ENCODE data around the gene EDRF1.

The EDRF1 gene

DNA sequence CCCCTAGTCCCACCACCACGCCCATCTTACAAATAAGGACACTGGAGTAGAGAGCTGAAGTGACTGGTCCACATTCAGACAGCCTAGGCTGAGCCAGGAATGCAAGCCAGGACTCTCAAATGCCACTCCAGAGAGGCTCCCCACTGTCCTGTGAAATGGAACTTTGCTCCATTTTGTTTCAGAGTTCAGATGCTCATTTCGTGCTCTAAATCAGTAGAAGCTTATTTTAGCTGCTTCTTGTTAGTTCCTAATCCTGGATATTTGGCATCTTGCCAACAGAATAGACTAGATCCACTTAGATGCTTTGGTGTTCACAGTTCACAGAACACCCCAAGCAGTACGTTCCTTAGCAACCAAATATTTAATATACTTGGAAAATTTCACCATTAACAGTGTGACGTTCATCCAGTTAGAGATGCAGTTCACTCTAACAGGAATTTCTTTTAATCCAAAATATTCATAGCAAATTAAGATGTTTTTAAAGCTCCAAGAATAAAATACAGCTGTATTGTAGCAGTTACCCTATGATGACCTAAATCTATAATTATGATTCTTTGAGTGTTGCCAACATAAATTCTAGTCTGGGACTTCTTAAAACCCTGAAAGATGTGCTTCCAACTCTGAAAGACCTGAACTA, 48.8 kb downstream of the EDRF1 start:
- H3K36me3 Mint-ChIP-seq = peaks cover 45% of the 10 kb centered on the region
- no peaks in the 10 kb centered on the region for H3K9me3 Mint-ChIP-seq
- no peaks in the 10 kb centered on the region for H3K4me1 Mint-ChIP-seq
- H3K4me3 Mint-ChIP-seq = no peak overlapping the region
- no peak for DNase-seq (ENCODE audit: low spot score in 2 of 2)
- ATAC-seq = no peak
- H3K27ac Mint-ChIP-seq = no peak overlapping the region

DNA sequence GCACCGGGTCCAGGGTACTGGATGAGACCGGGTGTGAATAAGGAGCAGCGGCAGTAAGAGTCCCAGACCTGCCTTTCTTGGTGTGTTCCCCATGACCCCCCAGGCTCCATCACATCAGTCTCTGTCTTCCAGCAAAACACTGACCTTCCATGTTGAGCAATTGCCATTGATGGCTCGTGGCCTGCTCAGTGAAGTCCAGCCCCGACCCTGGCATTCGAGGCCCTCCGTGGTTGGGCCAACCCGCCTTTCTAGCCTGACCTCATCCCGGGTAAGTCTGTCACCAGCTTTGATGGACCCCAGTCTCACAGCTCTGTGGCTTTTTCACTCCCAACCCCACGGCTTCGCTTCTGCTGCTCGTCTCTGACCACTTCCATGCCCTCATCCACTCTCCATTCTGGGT, 49.7 kb downstream of the EDRF1 start:
- Mint-ChIP-seq H3K4me3 (no peak overlapping the region), H3K4me1 (no peaks in the 10 kb centered on the region), H3K9me3 (no peaks in the 10 kb centered on the region), H3K36me3 (peaks cover 36% of the 10 kb centered on the region), H3K27ac (no peak overlapping the region)
- no peak for ATAC-seq
- no peak for DNase-seq (ENCODE audit: low spot score in 2 of 2)

DNA sequence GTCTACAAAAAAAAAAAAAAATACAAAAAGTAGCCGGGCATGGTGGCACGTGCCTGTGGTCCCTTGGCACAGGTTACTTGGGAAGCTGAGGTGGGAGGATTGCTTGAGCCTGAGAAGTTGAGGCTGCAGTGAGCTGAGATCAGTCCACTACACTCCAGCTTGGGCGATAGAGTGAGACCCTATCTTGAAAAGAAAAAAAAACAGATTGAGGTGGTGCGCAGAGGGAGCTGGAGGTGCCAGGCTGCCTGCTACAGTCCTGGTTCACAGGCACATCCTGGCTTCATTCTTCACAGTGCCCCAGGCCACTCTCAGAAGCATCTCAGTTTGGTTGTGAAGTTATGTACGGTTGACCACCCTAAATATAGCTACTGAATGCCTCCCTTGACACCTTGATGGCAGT, 51.3 kb downstream of the EDRF1 start:
- ATAC-seq = no peak
- Mint-ChIP-seq H3K4me3 (no peak overlapping the region), H3K9me3 (no peaks in the 10 kb centered on the region), H3K27ac (no peak overlapping the region), H3K4me1 (no peaks in the 10 kb centered on the region), H3K36me3 (peaks cover 20% of the 10 kb centered on the region)
- DNase-seq (ENCODE audit: low spot score in 2 of 2) = no peak

DNA sequence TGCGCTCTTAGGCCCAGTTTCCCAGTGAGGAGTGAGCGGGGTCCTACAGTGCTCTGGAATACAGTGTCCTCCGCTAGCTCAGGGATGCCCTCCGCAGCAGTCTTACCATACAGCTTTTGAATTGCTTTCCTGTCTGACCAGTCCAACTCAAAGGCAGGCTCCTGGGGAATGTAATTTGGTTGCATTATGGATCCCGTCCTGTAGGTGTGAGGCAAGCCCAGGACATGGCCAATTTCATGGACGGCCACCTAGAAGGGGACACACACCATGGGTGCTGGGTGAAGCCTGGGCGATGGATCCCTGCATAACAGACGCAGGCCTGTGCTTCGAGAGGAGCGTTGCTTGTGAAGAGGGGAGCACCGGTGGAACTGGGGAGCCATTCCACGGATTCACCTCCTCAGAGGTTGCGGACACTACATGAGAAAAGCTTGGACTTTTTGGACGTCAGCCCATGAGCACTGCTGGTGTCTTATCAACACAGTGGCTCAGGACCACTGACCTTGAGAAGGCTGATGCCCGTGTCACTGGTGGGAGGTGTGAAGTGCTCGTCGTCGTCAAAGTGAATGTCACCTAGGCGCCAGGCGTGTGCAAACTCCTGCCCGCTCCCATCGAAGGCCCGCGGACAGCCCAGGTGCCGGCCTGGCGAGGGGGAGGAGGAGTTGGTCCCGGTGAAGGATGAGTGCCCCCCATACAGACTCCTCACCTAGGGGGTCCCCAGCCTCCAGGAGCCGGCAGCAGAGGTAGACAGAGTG, 52.8 kb downstream of the EDRF1 start:
- no peak for ATAC-seq
- no peak overlapping the region for H3K27ac Mint-ChIP-seq
- no peaks in the 10 kb centered on the region for H3K9me3 Mint-ChIP-seq
- no peak for DNase-seq (ENCODE audit: low spot score in 2 of 2)
- H3K36me3 Mint-ChIP-seq = peaks cover 5% of the 10 kb centered on the region
- no peaks in the 10 kb centered on the region for H3K4me1 Mint-ChIP-seq
- H3K4me3 Mint-ChIP-seq = no peak overlapping the region

DNA sequence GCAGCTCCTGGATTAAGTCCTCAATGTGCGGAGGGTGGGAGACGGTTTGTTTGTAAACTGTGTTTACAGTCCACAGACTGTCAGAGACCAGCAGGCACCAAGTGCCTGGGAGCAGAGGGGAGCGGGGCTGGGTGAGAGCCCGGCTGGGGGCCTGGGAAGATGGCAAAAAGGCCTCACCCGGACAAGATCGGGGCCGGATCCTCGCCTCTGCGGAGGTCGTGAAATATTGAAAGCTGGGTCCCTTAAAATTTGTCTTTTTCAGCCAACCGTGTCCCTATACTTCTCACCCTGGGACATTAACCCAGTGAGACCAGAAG, 53.3 kb downstream of the EDRF1 start:
- Mint-ChIP-seq H3K9me3 (no peaks in the 10 kb centered on the region), H3K27ac (no peak overlapping the region), H3K4me3 (no peak overlapping the region), H3K4me1 (no peaks in the 10 kb centered on the region), H3K36me3 (no peaks in the 10 kb centered on the region)
- no peak for ATAC-seq
- no peak for DNase-seq (ENCODE audit: low spot score in 2 of 2)

DNA sequence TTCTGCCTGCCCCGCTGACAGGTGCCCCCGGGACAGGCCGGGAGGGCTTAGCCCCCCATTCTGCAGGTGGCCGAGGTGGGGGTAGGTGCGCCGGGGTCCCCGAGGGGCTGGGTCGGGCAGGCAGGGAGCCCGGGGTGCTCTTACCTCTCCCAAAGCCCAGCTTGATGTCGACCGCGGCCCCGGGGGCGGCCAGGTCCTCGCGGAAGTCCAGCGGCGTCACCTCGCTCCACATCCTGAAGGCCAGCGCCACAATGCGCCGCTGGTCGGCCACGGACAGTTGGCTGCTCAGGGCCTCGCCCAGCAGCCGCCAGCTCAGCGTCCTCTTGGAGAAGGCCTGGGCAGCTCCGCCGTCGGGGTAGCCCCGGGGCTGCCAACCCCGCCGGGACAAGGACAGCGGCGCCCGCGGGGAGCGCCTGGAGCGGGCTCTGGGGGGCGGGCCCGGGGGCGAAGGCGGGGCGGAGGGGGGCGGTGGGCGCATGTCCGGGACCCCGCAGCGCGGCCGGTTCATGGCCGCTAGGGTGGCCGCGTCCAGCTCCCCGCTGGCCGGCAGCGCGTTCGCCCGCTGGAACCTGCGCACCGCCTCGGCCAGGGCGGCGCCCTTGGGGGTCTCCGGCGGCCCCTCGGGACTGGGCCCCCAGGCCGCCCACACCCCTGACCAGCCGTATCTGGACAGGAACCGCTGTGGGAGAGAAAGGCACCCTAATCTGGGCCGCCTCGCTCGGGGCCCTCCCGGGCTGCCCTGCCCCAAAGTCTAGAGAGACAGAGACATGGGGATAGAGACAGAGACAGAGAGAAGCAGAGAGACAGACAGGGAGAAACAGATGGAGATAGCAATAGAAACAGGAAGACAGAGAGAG, 54.4 kb downstream of the EDRF1 start:
- H3K27ac Mint-ChIP-seq = no peak overlapping the region
- DNase-seq (ENCODE audit: low spot score in 2 of 2) = no peak

DNA sequence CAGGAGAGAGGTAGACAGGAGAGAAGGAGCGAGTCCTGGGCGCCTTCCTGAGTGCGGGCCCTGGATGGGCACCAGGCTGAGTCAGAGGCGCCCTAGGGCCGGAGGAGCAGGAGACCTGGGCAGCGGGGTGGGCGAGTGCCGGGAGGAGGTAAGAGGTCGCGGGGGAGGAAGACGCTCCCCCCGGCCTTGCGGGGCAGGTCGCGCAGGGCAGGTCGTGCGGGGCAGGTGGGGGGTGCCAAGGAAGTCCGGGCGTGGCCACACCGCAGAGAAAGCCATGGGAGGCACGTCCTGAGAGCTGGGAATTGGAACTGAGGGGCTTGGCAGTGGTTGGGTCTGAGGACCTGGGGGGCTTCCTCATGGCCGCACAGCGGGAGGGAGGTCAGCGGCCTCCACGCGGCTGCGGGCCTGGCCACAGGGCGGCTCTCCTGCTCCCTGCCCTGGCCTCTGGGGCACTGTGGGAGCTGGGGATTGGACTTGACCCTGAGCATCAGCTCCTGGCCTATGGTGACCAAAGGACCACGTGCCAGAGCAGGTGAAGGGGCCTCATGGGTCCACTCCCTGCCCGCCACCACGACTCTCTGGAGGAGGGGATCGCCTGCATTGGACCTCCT, 55.2 kb downstream of the EDRF1 start:
- no peak overlapping the region for H3K27ac Mint-ChIP-seq
- no peaks in the 10 kb centered on the region for H3K36me3 Mint-ChIP-seq
- ATAC-seq = no peak
- no peak overlapping the region for H3K4me3 Mint-ChIP-seq
- no peaks in the 10 kb centered on the region for H3K4me1 Mint-ChIP-seq
- DNase-seq (ENCODE audit: low spot score in 2 of 2) = no peak
- no peaks in the 10 kb centered on the region for H3K9me3 Mint-ChIP-seq

More for the DNA sequence above, 54.4 kb downstream of the EDRF1 start:
- Mint-ChIP-seq H3K36me3 (no peaks in the 10 kb centered on the region), H3K4me1 (no peaks in the 10 kb centered on the region), H3K9me3 (no peaks in the 10 kb centered on the region), H3K4me3 (no peak overlapping the region)
- ATAC-seq = no peak

DNA sequence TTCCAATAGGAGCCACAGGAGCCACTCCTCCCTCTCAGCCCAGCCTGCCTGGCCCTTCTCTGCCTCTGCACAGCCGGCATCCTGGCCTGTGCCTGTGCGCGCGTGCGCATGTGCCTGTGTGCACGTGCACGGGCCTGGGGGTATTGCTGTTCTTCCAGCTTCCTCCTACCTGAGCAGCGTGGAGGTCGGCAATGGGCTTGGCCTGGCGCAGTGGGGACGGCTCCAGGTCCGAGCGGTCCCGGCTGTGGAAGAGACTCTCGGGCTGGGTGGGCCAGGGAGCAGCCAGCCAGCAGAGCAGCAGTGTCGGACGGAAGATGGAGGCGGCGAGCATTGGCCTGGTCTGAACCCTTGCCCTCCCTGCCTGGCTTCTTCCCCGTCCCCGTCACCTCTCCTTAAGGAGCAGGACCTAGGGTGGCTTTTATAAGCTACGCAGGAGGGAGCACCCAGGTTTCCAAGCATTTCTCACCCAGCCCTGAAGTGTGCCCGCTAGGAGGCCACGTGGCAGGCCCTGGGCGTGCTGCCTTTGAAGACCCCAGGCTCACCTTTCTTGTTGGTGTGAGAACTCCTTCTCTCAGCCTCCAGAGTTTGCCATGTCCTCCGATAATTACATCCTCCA, 56.1 kb downstream of the EDRF1 start, which contains the start of gene MMP21:
MMP21 (minus strand) TSS at position 331 of the 616 bp plus-strand sequence; CDS start at position 331, 0 bp downstream.
- Mint-ChIP-seq H3K9me3 (no peaks in the 10 kb centered on the region), H3K27ac (no peak within 1 kb of the TSS), H3K4me1 (no peaks in the 10 kb centered on the region), H3K4me3 (no peak within 1 kb of the TSS), H3K36me3 (no peaks in the 10 kb centered on the region)
- DNase-seq (ENCODE audit: low spot score in 2 of 2) (no peak), ATAC-seq (no peak)

DNA sequence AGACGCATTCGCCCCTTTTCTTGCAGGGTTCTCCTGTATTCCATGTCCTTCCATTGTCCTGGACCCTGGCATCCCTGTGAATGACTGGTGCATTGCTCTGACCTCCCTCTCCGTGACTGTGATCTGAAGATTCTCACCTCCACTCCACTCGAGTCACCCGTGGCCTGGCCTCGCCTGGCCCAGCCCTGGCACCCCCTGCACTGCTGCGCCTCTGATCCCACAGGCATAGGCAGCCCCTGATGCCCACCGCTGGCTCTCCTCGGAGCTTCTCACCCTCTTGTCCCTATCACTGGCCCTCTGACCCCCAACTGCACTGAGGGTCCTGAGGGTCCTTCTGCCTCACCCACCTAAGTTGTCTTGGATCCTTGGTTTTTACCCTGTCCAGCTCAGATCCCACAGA, 58.3 kb downstream of the EDRF1 start:
- no peak for DNase-seq (ENCODE audit: low spot score in 2 of 2)
- Mint-ChIP-seq H3K9me3 (no peaks in the 10 kb centered on the region), H3K4me1 (no peaks in the 10 kb centered on the region), H3K36me3 (no peaks in the 10 kb centered on the region), H3K27ac (no peak overlapping the region), H3K4me3 (no peak overlapping the region)
- no peak for ATAC-seq

DNA sequence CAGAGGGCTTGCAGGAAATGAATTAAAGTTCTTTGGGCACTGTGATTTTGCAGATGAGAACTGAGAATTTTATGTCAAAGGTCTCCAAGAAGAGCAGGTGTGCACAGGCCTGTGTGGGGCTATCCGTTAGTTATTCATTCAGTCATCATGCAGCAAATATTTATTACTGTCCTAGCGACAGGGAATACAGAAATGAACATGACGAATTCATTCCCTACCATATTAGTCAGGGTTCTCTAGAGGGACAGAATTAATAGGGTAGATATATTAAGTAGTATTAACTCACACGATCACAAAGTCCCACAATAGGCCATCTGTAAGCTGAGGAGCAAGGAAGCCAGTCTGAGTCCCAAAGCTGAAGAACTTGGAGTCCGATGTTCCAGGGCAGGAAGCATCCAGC, 59.0 kb downstream of the EDRF1 start:
- H3K27ac Mint-ChIP-seq = no peak overlapping the region
- no peaks in the 10 kb centered on the region for H3K36me3 Mint-ChIP-seq
- DNase-seq (ENCODE audit: low spot score in 2 of 2) (no peak), ATAC-seq (no peak)
- H3K9me3 Mint-ChIP-seq = no peaks in the 10 kb centered on the region
- no peak overlapping the region for H3K4me3 Mint-ChIP-seq
- H3K4me1 Mint-ChIP-seq = no peaks in the 10 kb centered on the region

DNA sequence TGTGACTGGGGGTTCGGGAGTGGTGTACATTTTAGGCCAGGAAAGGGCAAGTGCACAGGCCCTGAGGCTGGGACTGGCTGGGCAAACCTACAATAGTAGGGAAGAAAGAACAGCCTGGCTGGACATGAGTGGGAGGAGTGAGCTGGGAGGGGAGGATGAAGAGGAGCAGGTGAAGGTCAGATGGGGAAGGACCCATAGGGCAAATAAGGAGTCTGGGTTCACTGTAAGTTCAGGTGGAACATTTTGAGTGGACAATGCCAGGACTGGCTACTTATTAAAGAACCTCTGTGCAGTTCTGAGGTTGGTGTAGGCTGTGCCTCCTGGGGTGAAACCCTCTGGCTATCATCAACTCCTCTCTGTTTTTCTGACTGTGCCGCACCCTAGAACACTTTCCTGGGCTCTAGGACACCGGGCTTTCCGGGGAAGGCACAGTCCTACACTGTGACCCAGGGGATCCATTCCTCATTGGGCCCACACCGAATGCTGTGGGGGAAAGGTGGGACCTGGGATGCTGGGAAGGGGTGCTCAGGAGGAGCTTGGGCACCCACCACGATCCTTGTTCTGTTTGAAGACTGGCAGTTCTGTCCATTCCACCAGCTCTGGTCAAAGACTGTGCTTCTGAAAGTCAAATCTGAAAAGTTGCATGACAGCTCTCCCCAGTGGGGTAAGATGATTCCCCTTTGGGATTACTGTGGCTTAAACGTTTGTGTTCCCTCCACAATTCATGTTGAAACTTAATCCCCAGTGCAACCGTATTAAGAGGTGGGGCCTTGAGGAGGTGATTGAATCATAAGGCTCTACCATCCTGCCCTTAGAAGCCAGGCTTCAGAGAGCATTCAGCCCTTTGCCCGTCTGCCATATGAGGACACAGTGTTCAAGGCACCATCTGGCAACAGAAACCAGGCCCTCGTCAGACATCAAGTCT, 60.2 kb downstream of the EDRF1 start:
- no peaks in the 10 kb centered on the region for H3K9me3 Mint-ChIP-seq
- no peak overlapping the region for H3K4me3 Mint-ChIP-seq
- H3K4me1 Mint-ChIP-seq = no peaks in the 10 kb centered on the region
- ATAC-seq (no peak), DNase-seq (ENCODE audit: low spot score in 2 of 2) (no peak)
- no peaks in the 10 kb centered on the region for H3K36me3 Mint-ChIP-seq
- H3K27ac Mint-ChIP-seq = no peak overlapping the region

DNA sequence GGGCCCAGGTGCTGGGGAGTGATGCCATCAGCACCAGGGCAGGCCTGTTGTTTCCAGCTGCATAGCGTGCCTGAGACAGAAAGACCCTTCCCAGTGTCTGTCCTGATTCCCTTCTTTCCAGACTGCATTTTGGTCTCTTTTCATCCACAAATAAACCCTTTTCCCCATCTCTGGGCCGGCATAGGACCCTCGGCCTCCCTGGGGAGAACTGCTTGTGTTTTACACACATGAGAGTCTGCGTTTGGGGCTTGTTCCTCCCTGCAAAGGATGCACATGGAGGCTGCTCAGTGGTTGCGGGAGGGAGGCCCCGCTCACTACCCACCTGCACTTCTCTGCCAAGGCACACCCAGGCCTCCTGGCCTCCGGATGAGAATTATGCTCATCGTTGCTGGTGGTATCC, 61.9 kb downstream of the EDRF1 start:
- Mint-ChIP-seq H3K9me3 (no peaks in the 10 kb centered on the region), H3K4me1 (no peaks in the 10 kb centered on the region), H3K36me3 (no peaks in the 10 kb centered on the region), H3K27ac (no peak overlapping the region), H3K4me3 (no peak overlapping the region)
- DNase-seq (ENCODE audit: low spot score in 2 of 2) (no peak), ATAC-seq (no peak)

DNA sequence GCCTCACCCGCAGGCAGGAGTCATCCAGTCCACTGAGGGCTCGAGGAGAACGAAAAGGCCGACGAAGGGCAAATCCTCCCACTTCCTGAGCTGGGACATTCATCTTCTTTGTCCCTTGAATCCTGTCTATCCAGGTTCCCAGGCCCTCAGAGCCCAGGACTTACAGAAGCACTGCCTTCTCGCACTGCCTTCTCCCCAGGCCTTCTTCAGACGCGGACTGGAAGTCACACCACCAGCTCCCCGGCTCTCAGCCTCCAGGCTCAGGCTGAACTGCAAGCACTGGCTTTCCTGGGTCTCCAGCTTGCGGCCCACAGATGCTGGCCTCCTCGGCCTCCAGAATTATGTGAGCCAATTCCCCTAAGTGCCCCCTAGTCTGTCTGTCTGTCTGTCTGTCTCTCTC, 62.5 kb downstream of the EDRF1 start:
- DNase-seq (ENCODE audit: low spot score in 2 of 2) (no peak), ATAC-seq (no peak)
- no peaks in the 10 kb centered on the region for H3K9me3 Mint-ChIP-seq
- H3K36me3 Mint-ChIP-seq = no peaks in the 10 kb centered on the region
- no peak overlapping the region for H3K4me3 Mint-ChIP-seq
- peaks cover 5% of the 10 kb centered on the region for H3K4me1 Mint-ChIP-seq
- H3K27ac Mint-ChIP-seq = no peak overlapping the region

DNA sequence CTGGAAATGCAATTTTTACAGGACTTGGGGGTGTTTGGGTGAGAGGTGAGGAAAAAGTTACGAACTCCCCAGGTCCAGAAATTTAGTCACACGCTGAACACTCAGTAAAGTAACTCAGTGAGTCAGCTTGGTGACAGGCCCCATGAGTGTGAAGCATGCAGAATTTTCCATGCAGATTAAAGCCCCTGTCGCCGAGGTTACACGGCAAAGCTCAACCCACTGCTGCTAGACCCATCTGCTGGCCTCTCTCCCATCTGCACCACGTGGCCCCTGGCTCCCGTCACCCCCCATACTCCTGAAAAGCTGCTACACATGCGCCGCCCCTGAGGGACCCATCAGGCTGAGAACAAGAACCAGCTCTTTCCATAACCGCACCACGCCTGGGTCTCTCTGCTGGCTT, 63.1 kb downstream of the EDRF1 start:
- no peak for DNase-seq (ENCODE audit: low spot score in 2 of 2)
- H3K4me1 Mint-ChIP-seq = peaks cover 11% of the 10 kb centered on the region
- no peak for ATAC-seq
- H3K9me3 Mint-ChIP-seq = no peaks in the 10 kb centered on the region
- H3K4me3 Mint-ChIP-seq = no peak overlapping the region
- no peaks in the 10 kb centered on the region for H3K36me3 Mint-ChIP-seq
- no peak overlapping the region for H3K27ac Mint-ChIP-seq

Measured in stimulated activated effector memory CD8-positive, alpha-beta T cell treated with anti-CD3 and anti-CD28 coated beads, Interleukin-12 subunit alpha, Interleukin-12 subunit beta, amount 100 ng/mL, for 72 hours (primary cell).